Fibroblast of skin of right biceps (primary cell): ENCODE measurements around the gene SOCS1.
"Not testable (repeated sequence)": the region's sequence is repeated elsewhere in the genome, so short reads cannot be mapped to it uniquely, and the experiment has no call there.

Experiments used
- DNase-seq: peaks from one replicate; pipeline ENCODE4 v3.0.0-alpha.2; 2013

SOCS1 gene

GRCh38 chr16:11224096-11224893 is 31.7 kb downstream of the SOCS1 start:
- DNase-seq = no peak

GRCh38 chr16:11220507-11220906 is 35.5 kb downstream of the SOCS1 start:
- DNase-seq = not testable (repeated sequence)

- DNase-seq = no peak
These were observed 36.8 kb downstream of the SOCS1 start for GRCh38 chr16:11219178-11219577.

GRCh38 chr16:11218604-11218962 is 37.4 kb downstream of the SOCS1 start:
- DNase-seq = no peak

GRCh38 chr16:11217651-11218603 is 38.1 kb downstream of the SOCS1 start:
- no peak for DNase-seq

GRCh38 chr16:11215935-11216556 is 40.0 kb downstream of the SOCS1 start:
- DNase-seq = no peak

GRCh38 chr16:11213799-11214198 is 42.2 kb downstream of the SOCS1 start:
- DNase-seq = no peak

- DNase-seq = no peak
These were observed 42.6 kb downstream of the SOCS1 start for GRCh38 chr16:11213373-11213772.

- no peak for DNase-seq
These were observed 43.2 kb downstream of the SOCS1 start for GRCh38 chr16:11212798-11213196.

- DNase-seq = no peak
These were observed 43.8 kb downstream of the SOCS1 start for GRCh38 chr16:11211977-11212797.

GRCh38 chr16:11211061-11211976 is 44.7 kb downstream of the SOCS1 start:
- no peak for DNase-seq

- DNase-seq = no peak
These were observed 45.7 kb downstream of the SOCS1 start for GRCh38 chr16:11210260-11210659.

- no peak for DNase-seq
These were observed 46.9 kb downstream of the SOCS1 start for GRCh38 chr16:11208916-11209665.

GRCh38 chr16:11207646-11208045 is 48.4 kb downstream of the SOCS1 start:
- no peak for DNase-seq

GRCh38 chr16:11205754-11206581 is 50.0 kb downstream of the SOCS1 start:
- peak; percentile 34 for DNase-seq

- DNase-seq = no peak
These were observed 50.8 kb downstream of the SOCS1 start for GRCh38 chr16:11205065-11205699.

GRCh38 chr16:11204513-11205047 is 51.4 kb downstream of the SOCS1 start:
- no peak for DNase-seq
